ENCODE data around the gene FAM13A.

- TF ChIP-seq CTCF (IDR thresholded peaks at IDR 0.05; ENCODE audit: extremely low read depth in 1 of 2, insufficient read depth in 1 of 2, low read depth in 1 of 2, low read length in 2 of 2) (no peak), POLR2AphosphoS5 (IDR thresholded peaks at IDR 0.05; ENCODE audit: insufficient read depth, low read depth, low read length) (no peak), POLR2A (IDR thresholded peaks at IDR 0.05; ENCODE audit: low read depth, low read length) (no peak), GATA2 (IDR thresholded peaks at IDR 0.05; ENCODE audit: insufficient read depth, insufficient read length, low read depth, low read length) (no peak), EZH2 (IDR thresholded peaks at IDR 0.05; ENCODE audit: borderline replicate concordance, low read depth, low read length, severe bottlenecking) (no peak), JUN (IDR thresholded peaks at IDR 0.05; ENCODE audit: borderline replicate concordance, insufficient read depth, insufficient read length, low read depth) (no peak), FOS (IDR thresholded peaks at IDR 0.05; ENCODE audit: borderline replicate concordance, insufficient read depth, low read length) (no peak)
These were observed 118.8 kb downstream of the FAM13A start for GRCh38 chr4:88938138-88938537.
